H1 (cell line): Measurements from ENCODE around the gene TLL1.

Experiments
- ASH2L ChIP-seq: fragments of 200-600, 300-600 bp; sonication (generic); IDR thresholded peaks from one replicate; pipeline ENCODE4 v1.7.1; 2017; ENCODE audit warnings: low read length
- EGR1 ChIP-seq: IDR thresholded peaks from 2 replicates; pipeline ENCODE4 v1.6.1; 2011; ENCODE audit warnings: low read depth, low read length, borderline replicate concordance
- EP300 ChIP-seq, 2 experiments: IDR thresholded peaks; 1 replicate in 1 of 2; 2 replicates in 1 of 2; pipeline ENCODE4 v1.6.1; 2011 to 2012; ENCODE audit warnings: low read depth in 2 of 2, low read length in 2 of 2, mild to moderate bottlenecking in 2 of 2, borderline replicate concordance in 1 of 2, inconsistent platforms in 1 of 2, moderate library complexity in 1 of 2
- GABPA ChIP-seq: IDR thresholded peaks from 2 replicates; pipeline ENCODE4 v1.6.1; 2011; ENCODE audit warnings: mild to moderate bottlenecking, low read length, moderate library complexity, borderline replicate concordance; ENCODE audit not compliant: insufficient read depth
- POLR2A ChIP-seq, 2 experiments: IDR thresholded peaks; 1 replicate in 1 of 2; 2 replicates in 1 of 2; pipeline ENCODE4 v1.6.1; 2011; ENCODE audit warnings: low read depth in 2 of 2, low read length in 2 of 2, mild to moderate bottlenecking in 2 of 2; ENCODE audit errors: control extremely low read depth in 1 of 2
- POLR2AphosphoS5 ChIP-seq: IDR thresholded peaks from 2 replicates; pipeline ENCODE4 v1.6.1; 2011; ENCODE audit warnings: low read depth, low read length
- RAD21 ChIP-seq, 2 experiments: IDR thresholded peaks in 1 of 2; conservative IDR thresholded peaks in 1 of 2; 2 replicates each; pipeline ENCODE4 v1.6.1; 2011; ENCODE audit warnings: low read depth in 2 of 2, low read length in 2 of 2, improper control_type of control experiment in 1 of 2, inconsistent platforms in 1 of 2, mild to moderate bottlenecking in 1 of 2, moderate library complexity in 1 of 2
- RNF2 ChIP-seq: fragments of 200-900, 300-1000 bp; sonication (generic); IDR thresholded peaks from 2 replicates; pipeline ENCODE4 v1.7.1; 2016; ENCODE audit warnings: borderline replicate concordance, low read depth, mild to moderate bottlenecking, antibody characterized with exemption, low read length; ENCODE audit not compliant: poor library complexity, severe bottlenecking; ENCODE audit errors: missing control alignments
- SIRT6 ChIP-seq: IDR thresholded peaks from one replicate; pipeline ENCODE4 v1.7.1; 2012; ENCODE audit warnings: low read length, inconsistent platforms
- TAF1 ChIP-seq: IDR thresholded peaks from 2 replicates; pipeline ENCODE4 v1.6.1; 2011; ENCODE audit warnings: mild to moderate bottlenecking, low read depth, low read length
- TF ChIP-seq, protein P1 (sequence below), 3 experiments: IDR thresholded peaks; 1 replicate in 2 of 3; 2 replicates in 1 of 3; pipeline versions ENCODE4 v1.5.1 to v1.6.1; 2011; ENCODE audit warnings: low read length in 3 of 3, mild to moderate bottlenecking in 3 of 3, inconsistent platforms in 2 of 3, low read depth in 1 of 3, moderate library complexity in 1 of 3; ENCODE audit not compliant: insufficient read depth in 1 of 3; ENCODE audit errors: control extremely low read depth in 1 of 3
- TF ChIP-seq, protein P2 (sequence below): IDR thresholded peaks from 2 replicates; pipeline ENCODE4 v1.6.1; 2011; ENCODE audit warnings: low read length, improper control_type of control experiment
- TF ChIP-seq, protein P3 (sequence below): IDR thresholded peaks from 2 replicates; pipeline ENCODE4 v1.6.1; 2011; ENCODE audit warnings: low read depth, mild to moderate bottlenecking, low read length; ENCODE audit not compliant: insufficient read depth

DNA sequence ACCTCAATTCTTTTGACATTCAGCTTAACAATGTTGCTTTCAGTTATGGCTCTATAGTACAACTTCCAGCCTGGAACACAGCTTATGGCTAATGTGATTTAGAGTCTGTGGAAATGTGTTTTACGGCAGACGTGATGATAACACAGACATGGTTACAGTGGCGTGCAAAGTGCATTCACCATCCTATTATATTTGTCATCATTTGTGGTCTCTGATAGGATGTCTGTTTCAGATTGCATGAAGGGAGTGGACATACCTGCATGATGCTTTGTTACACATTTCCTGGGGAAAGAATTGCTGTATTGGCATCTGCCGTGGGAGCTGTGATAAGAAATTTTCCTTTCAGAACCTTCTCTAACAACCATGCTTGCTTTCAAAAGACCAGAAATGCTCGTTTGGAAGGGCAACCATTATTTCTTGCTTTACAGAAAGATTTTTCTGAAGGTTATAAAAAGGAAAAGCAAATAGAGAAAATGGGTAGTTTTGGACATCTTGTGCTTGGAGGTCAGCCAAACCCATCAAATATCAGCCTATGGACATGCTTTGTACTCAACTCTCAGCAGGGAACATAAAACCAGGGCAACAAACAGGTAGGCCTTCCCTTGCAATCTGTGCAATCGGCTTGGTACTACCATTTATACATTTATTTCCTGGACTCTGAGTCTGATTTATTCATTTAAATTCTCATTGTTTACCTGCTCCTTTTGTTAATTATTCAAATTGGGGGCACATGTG is 273.9 kb downstream of the TLL1 start:
- TF ChIP-seq, protein P1, sequence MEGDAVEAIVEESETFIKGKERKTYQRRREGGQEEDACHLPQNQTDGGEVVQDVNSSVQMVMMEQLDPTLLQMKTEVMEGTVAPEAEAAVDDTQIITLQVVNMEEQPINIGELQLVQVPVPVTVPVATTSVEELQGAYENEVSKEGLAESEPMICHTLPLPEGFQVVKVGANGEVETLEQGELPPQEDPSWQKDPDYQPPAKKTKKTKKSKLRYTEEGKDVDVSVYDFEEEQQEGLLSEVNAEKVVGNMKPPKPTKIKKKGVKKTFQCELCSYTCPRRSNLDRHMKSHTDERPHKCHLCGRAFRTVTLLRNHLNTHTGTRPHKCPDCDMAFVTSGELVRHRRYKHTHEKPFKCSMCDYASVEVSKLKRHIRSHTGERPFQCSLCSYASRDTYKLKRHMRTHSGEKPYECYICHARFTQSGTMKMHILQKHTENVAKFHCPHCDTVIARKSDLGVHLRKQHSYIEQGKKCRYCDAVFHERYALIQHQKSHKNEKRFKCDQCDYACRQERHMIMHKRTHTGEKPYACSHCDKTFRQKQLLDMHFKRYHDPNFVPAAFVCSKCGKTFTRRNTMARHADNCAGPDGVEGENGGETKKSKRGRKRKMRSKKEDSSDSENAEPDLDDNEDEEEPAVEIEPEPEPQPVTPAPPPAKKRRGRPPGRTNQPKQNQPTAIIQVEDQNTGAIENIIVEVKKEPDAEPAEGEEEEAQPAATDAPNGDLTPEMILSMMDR (IDR thresholded peaks at IDR 0.05; ENCODE audit: control extremely low read depth in 1 of 3, insufficient read depth in 1 of 3, low read depth in 1 of 3, low read length in 3 of 3): no peak
- TF ChIP-seq POLR2A (IDR thresholded peaks at IDR 0.05; ENCODE audit: control extremely low read depth in 1 of 2, low read depth in 2 of 2, low read length in 2 of 2) (no peak), GABPA (no peak), RNF2 (no peak), RAD21 (IDR thresholded peaks at IDR 0.05 in 1 of 2, conservative IDR thresholded peaks at IDR 0.05 in 1 of 2; ENCODE audit: low read depth in 2 of 2, low read length in 2 of 2) (no peak), EGR1 (no peak), ASH2L (no peak), EP300 (IDR thresholded peaks at IDR 0.05; ENCODE audit: borderline replicate concordance in 1 of 2, low read depth in 2 of 2, low read length in 2 of 2) (no peak), POLR2AphosphoS5 (no peak), TAF1 (no peak), SIRT6 (no peak)
- TF ChIP-seq, protein P2, sequence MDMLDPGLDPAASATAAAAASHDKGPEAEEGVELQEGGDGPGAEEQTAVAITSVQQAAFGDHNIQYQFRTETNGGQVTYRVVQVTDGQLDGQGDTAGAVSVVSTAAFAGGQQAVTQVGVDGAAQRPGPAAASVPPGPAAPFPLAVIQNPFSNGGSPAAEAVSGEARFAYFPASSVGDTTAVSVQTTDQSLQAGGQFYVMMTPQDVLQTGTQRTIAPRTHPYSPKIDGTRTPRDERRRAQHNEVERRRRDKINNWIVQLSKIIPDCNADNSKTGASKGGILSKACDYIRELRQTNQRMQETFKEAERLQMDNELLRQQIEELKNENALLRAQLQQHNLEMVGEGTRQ: no peak
- TF ChIP-seq, protein P3, sequence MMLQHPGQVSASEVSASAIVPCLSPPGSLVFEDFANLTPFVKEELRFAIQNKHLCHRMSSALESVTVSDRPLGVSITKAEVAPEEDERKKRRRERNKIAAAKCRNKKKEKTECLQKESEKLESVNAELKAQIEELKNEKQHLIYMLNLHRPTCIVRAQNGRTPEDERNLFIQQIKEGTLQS: no peak
